Measurements from ENCODE around the gene EBNA1BP2. TPM values are rescaled to one million over a fixed set of nuclear protein-coding genes. Genes with fewer than 3 reads are reported as not detected.

EBNA1BP2 gene
- total RNA-seq, 4 donors from 2014 or later, result 49.8 to 71.7 (median 58.4) TPM

- peaks cover 0 to 6% (median 0%) of the 10 kb centered on the region in 4 donors for H3K27me3 ChIP-seq
- H3K9me3 ChIP-seq, result no peaks in the 10 kb centered on the region
- H3K36me3 ChIP-seq, result no peaks in the 10 kb centered on the region
- no peak for TF ChIP-seq POLR2AphosphoS5 (IDR thresholded peaks at IDR 0.05)
- no peak for TF ChIP-seq POLR2A (IDR thresholded peaks at IDR 0.05; ENCODE audit: low read depth)
- TF ChIP-seq EP300 (IDR thresholded peaks at IDR 0.05), result no peak
- no peak for TF ChIP-seq CTCF (IDR thresholded peaks at IDR 0.05)
- no peak overlapping the region for H3K4me3 ChIP-seq
- no peaks in the 10 kb centered on the region for H3K4me1 ChIP-seq
- intact Hi-C loops (cut with DNase I), result no loop called here
- H3K27ac ChIP-seq (replicated peaks in 1 of 4), result no peak overlapping the region
- no peak for DNase-seq (ENCODE audit: extremely low spot score)
- WGBS, result 94% methylated on average over 3 of the region's 3 CpGs
These were observed 12.3 kb upstream of the EBNA1BP2 start for GRCh38 chr1:43184388-43184787.

- no peak for DNase-seq (ENCODE audit: extremely low spot score)
- no peak overlapping the region for H3K27ac ChIP-seq (replicated peaks in 1 of 4)
- no peaks in the 10 kb centered on the region for H3K9me3 ChIP-seq
- TF ChIP-seq POLR2A (IDR thresholded peaks at IDR 0.05; ENCODE audit: low read depth), result no peak
- WGBS, result 46% methylated on average over 4 of the region's 4 CpGs
- peaks cover 0 to 4% (median 4%) of the 10 kb centered on the region in 4 donors for H3K4me1 ChIP-seq
- H3K4me3 ChIP-seq, result no peak overlapping the region
- peaks cover 0 to 23% (median 2%) of the 10 kb centered on the region in 4 donors for H3K27me3 ChIP-seq
- intact Hi-C loops (cut with DNase I), result no loop called here
- H3K36me3 ChIP-seq, result no peaks in the 10 kb centered on the region
These were observed 5.6 kb upstream of the EBNA1BP2 start for GRCh38 chr1:43177691-43178090.

- Histone ChIP-seq H3K4me3 (no peak overlapping the region), H3K27ac (replicated peaks in 1 of 4) (no peak overlapping the region), H3K9me3 (no peaks in the 10 kb centered on the region), H3K36me3 (peaks cover 0 to 10% (median 9%) of the 10 kb centered on the region in 4 donors), H3K4me1 (peaks cover 10 to 24% (median 18%) of the 10 kb centered on the region in 4 donors), H3K27me3 (peaks cover 0 to 23% (median 2%) of the 10 kb centered on the region in 4 donors)
- no peak for DNase-seq (ENCODE audit: extremely low spot score)
- no peak for TF ChIP-seq EP300 (IDR thresholded peaks at IDR 0.05)
- no peak for TF ChIP-seq CTCF (IDR thresholded peaks at IDR 0.05)
- no peak for TF ChIP-seq POLR2A (IDR thresholded peaks at IDR 0.05; ENCODE audit: low read depth)
- TF ChIP-seq POLR2AphosphoS5 (IDR thresholded peaks at IDR 0.05), result no peak
- WGBS, result 81% methylated on average over 2 of the region's 2 CpGs
- intact Hi-C loops (cut with DNase I), result no loop called here
These were observed 2.8 kb upstream of the EBNA1BP2 start for GRCh38 chr1:43174873-43175272.

GRCh38 chr1:43172527-43172972, 460 bp upstream of the EBNA1BP2 start:
- TF ChIP-seq POLR2AphosphoS5 (IDR thresholded peaks at IDR 0.05) (peak; percentile 20 to 50), CTCF (IDR thresholded peaks at IDR 0.05) (no peak), POLR2A (IDR thresholded peaks at IDR 0.05; ENCODE audit: low read depth) (no peak)
- intact Hi-C loops (cut with DNase I), result no loop called here
- 3% methylated on average over 20 of the region's 20 CpGs for WGBS

GRCh38 chr1:43171312-43171875, 696 bp downstream of the EBNA1BP2 start:
- H3K4me3 ChIP-seq, result peak overlapping the region; percentile 65 to 75 (median 70)
- no peak for DNase-seq (ENCODE audit: extremely low spot score)
- H3K27ac ChIP-seq (replicated peaks in 1 of 4), result peak overlapping the region; percentile 10 to 71 (median 60)
- TF ChIP-seq EP300 (IDR thresholded peaks at IDR 0.05) (no peak), CTCF (IDR thresholded peaks at IDR 0.05) (no peak), POLR2A (IDR thresholded peaks at IDR 0.05; ENCODE audit: low read depth) (no peak), POLR2AphosphoS5 (IDR thresholded peaks at IDR 0.05) (no peak)
- H3K36me3 ChIP-seq, result peaks cover 22 to 44% (median 43%) of the 10 kb centered on the region in 4 donors
- H3K4me1 ChIP-seq, result peaks cover 10 to 24% (median 18%) of the 10 kb centered on the region in 4 donors
- H3K27me3 ChIP-seq, result peaks cover 0 to 5% (median 0%) of the 10 kb centered on the region in 4 donors
- 48% methylated on average over 10 of the region's 17 CpGs for WGBS
- intact Hi-C loops (cut with DNase I), result no loop called here
- no peaks in the 10 kb centered on the region for H3K9me3 ChIP-seq

More at GRCh38 chr1:43172527-43172972, 460 bp upstream of the EBNA1BP2 start:
- H3K36me3 ChIP-seq, result peaks cover 15 to 33% (median 32%) of the 10 kb centered on the region in 4 donors
- peaks cover 10 to 24% (median 18%) of the 10 kb centered on the region in 4 donors for H3K4me1 ChIP-seq
- peak overlapping the region; percentile 10 to 71 (median 60) for H3K27ac ChIP-seq (replicated peaks in 1 of 4)
- H3K27me3 ChIP-seq, result peaks cover 0 to 17% (median 2%) of the 10 kb centered on the region in 4 donors
- no peaks in the 10 kb centered on the region for H3K9me3 ChIP-seq
- peak; percentile 98 for DNase-seq (ENCODE audit: extremely low spot score)
- peak overlapping the region; percentile 65 to 75 (median 70) for H3K4me3 ChIP-seq

All from esophagus muscularis mucosa (tissue), 4 donors.